Ovary (tissue), 3 donors: ENCODE results near the gene PMP22.

Source experiments
- CTCF ChIP-seq, 3 donors: fragments of 450-650 bp in 2 of 3; fragments of 200-600 bp in 1 of 3; IDR thresholded peaks; one replicate each; pipeline versions ENCODE4 v1.5.1 to v1.8.0; 2016 to 2022; ENCODE audit warnings: antibody characterized with exemption in 3 of 3, mild to moderate bottlenecking in 1 of 3
- EP300 ChIP-seq: sonication (generic); formaldehyde crosslinking; IDR thresholded peaks from one replicate; pipeline ENCODE4 v1.6.1; 2017; ENCODE audit warnings: antibody characterized with exemption
- POLR2A ChIP-seq: fragments of 450-650 bp; IDR thresholded peaks from one replicate; pipeline ENCODE4 v1.6.1; 2017; ENCODE audit warnings: antibody characterized with exemption, mild to moderate bottlenecking, moderate library complexity
- donor health status: DM: no; HTN: no; CAD: no.

GRCh38 chr17:15303851-15304250, 38.7 kb upstream of the PMP22 start:
- no peak for TF ChIP-seq CTCF (IDR thresholded peaks at IDR 0.05)
- no peak for TF ChIP-seq POLR2A
- no peak for TF ChIP-seq EP300
